Measurements from ENCODE around the gene PTGFRN.

PTGFRN gene

GRCh38 chr1:116941670-116942069 lies 32.0 kb downstream of the PTGFRN start:
- Mint-ChIP-seq H3K4me1 (peaks cover 37% of the 10 kb centered on the region), H3K27ac (no peak overlapping the region), H3K27me3 (no peaks in the 10 kb centered on the region), H3K9me3 (no peaks in the 10 kb centered on the region), H3K4me3 (no peak overlapping the region)
- no peak for ATAC-seq
- DNase-seq: no peak

- Mint-ChIP-seq H3K27me3 (no peaks in the 10 kb centered on the region), H3K9me3 (no peaks in the 10 kb centered on the region), H3K4me3 (no peak overlapping the region), H3K27ac (peak overlapping the region in 1 of 2 donors; percentile 21), H3K4me1 (peaks cover 37% of the 10 kb centered on the region)
- ATAC-seq (peak; percentile 76), DNase-seq (no peak)
Observed at GRCh38 chr1:116942344-116942743, 32.6 kb downstream of the PTGFRN start.

DNA sequence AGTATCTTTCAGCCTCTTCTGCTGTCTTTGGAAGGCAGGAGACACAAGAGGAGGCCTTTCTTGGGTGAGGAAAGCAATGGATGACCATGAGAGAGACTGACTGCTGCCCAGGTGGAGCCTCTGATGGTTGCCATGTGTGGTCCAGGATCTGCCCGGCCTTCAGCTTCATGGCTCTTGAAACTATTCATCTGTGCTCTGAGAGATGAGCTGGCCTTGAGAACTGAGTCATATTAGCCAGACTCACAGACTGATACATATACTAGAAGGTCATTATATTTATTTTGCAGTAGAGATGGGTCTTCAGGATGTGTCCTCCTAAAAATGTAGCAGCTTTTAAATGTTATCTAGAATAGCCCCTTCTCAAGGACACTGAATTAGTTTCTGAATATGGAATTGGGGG lies 33.7 kb downstream of the PTGFRN start:
- no peaks in the 10 kb centered on the region for H3K27me3 Mint-ChIP-seq
- peak; percentile 87 for ATAC-seq

DNA sequence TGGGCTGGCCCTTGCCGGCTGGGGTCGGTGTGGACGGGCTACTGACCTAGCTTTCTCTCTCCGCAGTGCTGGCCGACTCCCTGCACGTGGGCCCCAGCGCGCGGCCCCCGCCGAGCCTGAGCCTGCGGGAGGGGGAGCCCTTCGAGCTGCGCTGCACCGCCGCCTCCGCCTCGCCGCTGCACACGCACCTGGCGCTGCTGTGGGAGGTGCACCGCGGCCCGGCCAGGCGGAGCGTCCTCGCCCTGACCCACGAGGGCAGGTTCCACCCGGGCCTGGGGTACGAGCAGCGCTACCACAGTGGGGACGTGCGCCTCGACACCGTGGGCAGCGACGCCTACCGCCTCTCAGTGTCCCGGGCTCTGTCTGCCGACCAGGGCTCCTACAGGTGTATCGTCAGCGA lies 34.9 kb downstream of the PTGFRN start:
- H3K4me1 Mint-ChIP-seq: peaks cover 37% of the 10 kb centered on the region
- H3K9me3 Mint-ChIP-seq: no peaks in the 10 kb centered on the region
- H3K27me3 Mint-ChIP-seq: no peaks in the 10 kb centered on the region
- DNase-seq (no peak), ATAC-seq (peak; percentile 38)
- H3K27ac Mint-ChIP-seq: no peak overlapping the region
- no peak overlapping the region for H3K4me3 Mint-ChIP-seq

More for the DNA sequence above, 33.7 kb downstream of the PTGFRN start:
- Mint-ChIP-seq H3K4me3 (no peak overlapping the region), H3K27ac (peak overlapping the region; percentile 38 to 52), H3K9me3 (no peaks in the 10 kb centered on the region), H3K4me1 (peaks cover 37% of the 10 kb centered on the region)
- DNase-seq: peak; percentile 3 to 32

DNA sequence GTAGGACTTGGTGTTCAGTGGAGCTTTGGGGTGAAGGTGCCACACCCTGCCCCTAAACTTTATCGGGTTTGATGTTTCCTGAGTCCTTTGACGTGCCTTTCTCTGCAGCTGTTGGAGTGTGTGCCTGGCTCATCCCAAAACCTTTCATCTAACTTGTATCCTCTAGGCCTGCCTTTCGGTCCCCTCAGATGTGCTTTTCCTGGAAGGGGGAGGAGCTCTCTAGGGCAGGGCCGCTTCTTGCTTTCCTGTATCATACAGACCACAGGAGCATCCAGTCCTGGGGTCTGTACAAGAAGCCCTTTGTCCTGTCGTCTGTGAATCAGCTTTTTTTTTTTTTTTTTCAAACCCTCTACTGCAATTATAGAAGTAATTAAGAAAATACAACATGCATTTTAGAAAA lies 35.7 kb downstream of the PTGFRN start:
- ATAC-seq: no peak
- Mint-ChIP-seq H3K4me1 (peaks cover 37% of the 10 kb centered on the region), H3K9me3 (no peaks in the 10 kb centered on the region), H3K27ac (no peak overlapping the region), H3K27me3 (no peaks in the 10 kb centered on the region), H3K4me3 (no peak overlapping the region)
- no peak for DNase-seq

DNA sequence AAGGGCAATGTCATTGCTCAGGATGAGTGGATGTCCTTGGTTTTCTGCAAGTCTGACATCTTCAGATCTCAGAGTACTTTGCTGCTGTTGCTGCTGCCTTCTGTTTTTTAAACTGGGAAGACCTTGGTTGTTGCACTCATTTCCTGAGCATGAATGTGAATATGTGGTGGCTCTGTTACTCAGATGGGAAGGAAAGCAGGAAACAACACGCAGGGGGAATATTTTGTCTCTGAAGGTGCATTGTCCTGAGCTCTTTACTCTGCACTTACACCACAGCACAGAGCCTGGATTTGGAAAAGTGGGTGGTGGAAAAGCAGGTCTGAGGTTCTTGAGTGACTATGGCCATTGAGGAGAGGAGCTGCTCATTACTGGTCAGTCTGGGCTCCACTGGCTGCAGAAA lies 36.3 kb downstream of the PTGFRN start:
- DNase-seq: no peak
- H3K27me3 Mint-ChIP-seq: no peaks in the 10 kb centered on the region
- no peaks in the 10 kb centered on the region for H3K9me3 Mint-ChIP-seq
- H3K27ac Mint-ChIP-seq: no peak overlapping the region
- peaks cover 37% of the 10 kb centered on the region for H3K4me1 Mint-ChIP-seq
- H3K4me3 Mint-ChIP-seq: no peak overlapping the region
- no peak for ATAC-seq

DNA sequence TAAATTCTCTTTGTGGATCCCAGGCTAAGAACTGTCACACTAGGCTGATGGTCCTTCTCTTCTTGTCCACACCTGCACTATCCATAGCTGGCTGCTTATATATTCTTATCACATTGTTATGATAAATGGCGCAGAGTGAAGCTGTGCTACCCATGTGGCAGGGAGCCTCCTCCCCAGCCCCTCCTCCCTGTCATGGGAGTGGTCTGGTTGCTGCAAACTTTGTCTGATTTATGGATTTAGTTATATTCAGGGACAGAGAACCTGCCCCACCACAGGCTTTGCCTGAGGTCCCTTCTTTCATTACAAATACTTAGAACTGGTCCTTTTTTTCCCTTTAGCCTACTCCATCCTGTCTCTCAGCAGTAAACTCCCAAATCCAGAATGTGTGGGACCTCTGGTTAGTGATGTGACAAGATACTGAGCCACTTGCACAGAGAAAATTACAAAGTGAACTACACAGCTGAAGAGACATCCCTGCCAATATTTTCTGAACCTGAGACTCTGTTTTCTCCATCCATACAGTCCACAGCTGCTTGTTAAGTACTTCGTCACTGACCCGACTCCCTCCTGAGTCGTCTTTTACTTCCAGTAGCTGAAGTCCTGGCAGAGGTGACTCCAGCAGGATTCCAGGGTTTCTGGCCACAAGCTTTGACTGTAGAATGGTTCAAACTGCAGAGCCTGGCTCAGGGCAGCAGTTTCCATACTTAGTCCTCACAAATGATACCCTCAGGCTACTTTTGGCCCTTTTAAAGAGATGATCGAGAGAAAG lies 37.6 kb downstream of the PTGFRN start:
- H3K27ac Mint-ChIP-seq: no peak overlapping the region
- H3K27me3 Mint-ChIP-seq: no peaks in the 10 kb centered on the region
- DNase-seq (no peak), ATAC-seq (no peak)
- peaks cover 33% of the 10 kb centered on the region for H3K4me1 Mint-ChIP-seq
- no peak overlapping the region for H3K4me3 Mint-ChIP-seq
- H3K9me3 Mint-ChIP-seq: no peaks in the 10 kb centered on the region

- DNase-seq (no peak), ATAC-seq (no peak)
- H3K27ac Mint-ChIP-seq: no peak overlapping the region
- H3K9me3 Mint-ChIP-seq: no peaks in the 10 kb centered on the region
- peaks cover 26% of the 10 kb centered on the region for H3K4me1 Mint-ChIP-seq
- no peaks in the 10 kb centered on the region for H3K27me3 Mint-ChIP-seq
- H3K4me3 Mint-ChIP-seq: no peak overlapping the region
Observed at GRCh38 chr1:116948046-116948445, 38.3 kb downstream of the PTGFRN start.

GRCh38 chr1:116948642-116949041 lies 38.9 kb downstream of the PTGFRN start:
- no peak overlapping the region for H3K4me3 Mint-ChIP-seq
- ATAC-seq: no peak
- H3K27me3 Mint-ChIP-seq: no peaks in the 10 kb centered on the region
- DNase-seq: no peak
- peak overlapping the region in 1 of 2 donors; percentile 38 for H3K27ac Mint-ChIP-seq
- no peaks in the 10 kb centered on the region for H3K9me3 Mint-ChIP-seq
- H3K4me1 Mint-ChIP-seq: peaks cover 20% of the 10 kb centered on the region

GRCh38 chr1:116949213-116949985 lies 39.7 kb downstream of the PTGFRN start:
- Mint-ChIP-seq H3K27me3 (no peaks in the 10 kb centered on the region), H3K4me1 (peaks cover 13% of the 10 kb centered on the region), H3K9me3 (no peaks in the 10 kb centered on the region), H3K4me3 (no peak overlapping the region), H3K27ac (no peak overlapping the region)
- ATAC-seq (no peak), DNase-seq (no peak)

- H3K27ac Mint-ChIP-seq: peak overlapping the region in 1 of 2 donors; percentile 38
- peaks cover 5% of the 10 kb centered on the region for H3K4me1 Mint-ChIP-seq
- H3K27me3 Mint-ChIP-seq: no peaks in the 10 kb centered on the region
- H3K4me3 Mint-ChIP-seq: no peak overlapping the region
- no peaks in the 10 kb centered on the region for H3K9me3 Mint-ChIP-seq
- ATAC-seq (no peak), DNase-seq (no peak)
Observed at GRCh38 chr1:116950517-116951199, 40.9 kb downstream of the PTGFRN start.

DNA sequence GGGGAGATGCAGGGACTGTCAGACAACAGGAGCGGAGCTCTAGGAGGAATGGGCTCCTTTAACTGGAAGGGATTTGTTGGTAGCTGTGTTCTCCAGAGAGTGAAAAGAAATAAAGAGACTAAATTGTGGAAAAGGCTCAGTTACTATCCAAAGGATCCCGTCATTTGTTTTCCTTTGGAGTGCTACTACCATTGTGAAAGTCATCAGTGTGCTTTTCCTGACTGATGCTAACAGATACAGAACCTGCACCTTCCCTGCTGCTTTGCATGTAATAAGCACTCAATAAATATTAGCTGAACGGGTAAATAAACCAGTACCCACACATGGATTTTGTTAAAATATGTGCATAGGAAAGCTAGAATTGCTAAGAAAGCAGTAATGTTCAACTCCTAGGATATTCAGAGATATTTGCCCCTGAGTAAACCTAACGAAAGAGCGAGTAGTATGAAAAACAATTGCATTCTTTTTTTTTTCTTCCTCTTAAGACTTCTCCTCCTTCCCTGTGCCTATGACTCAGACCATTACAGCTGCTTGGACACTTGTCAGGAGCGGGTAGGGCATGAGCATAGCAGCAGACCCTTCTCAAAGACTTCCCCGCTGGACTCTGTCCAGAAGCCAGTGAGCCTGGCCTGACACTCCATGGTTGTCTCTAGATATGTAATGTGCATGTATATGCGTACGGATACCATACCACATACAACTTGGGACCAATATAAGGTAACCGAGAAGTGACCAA lies 41.7 kb downstream of the PTGFRN start:
- no peak overlapping the region for H3K4me3 Mint-ChIP-seq
- H3K9me3 Mint-ChIP-seq: no peaks in the 10 kb centered on the region
- no peak overlapping the region for H3K27ac Mint-ChIP-seq
- ATAC-seq: no peak
- no peaks in the 10 kb centered on the region for H3K27me3 Mint-ChIP-seq
- no peak for DNase-seq
- H3K4me1 Mint-ChIP-seq: no peaks in the 10 kb centered on the region

GRCh38 chr1:116952738-116953275 lies 43.1 kb downstream of the PTGFRN start:
- Mint-ChIP-seq H3K4me1 (no peaks in the 10 kb centered on the region), H3K4me3 (no peak overlapping the region), H3K9me3 (no peaks in the 10 kb centered on the region), H3K27me3 (no peaks in the 10 kb centered on the region), H3K27ac (no peak overlapping the region)
- DNase-seq (no peak), ATAC-seq (no peak)

DNA sequence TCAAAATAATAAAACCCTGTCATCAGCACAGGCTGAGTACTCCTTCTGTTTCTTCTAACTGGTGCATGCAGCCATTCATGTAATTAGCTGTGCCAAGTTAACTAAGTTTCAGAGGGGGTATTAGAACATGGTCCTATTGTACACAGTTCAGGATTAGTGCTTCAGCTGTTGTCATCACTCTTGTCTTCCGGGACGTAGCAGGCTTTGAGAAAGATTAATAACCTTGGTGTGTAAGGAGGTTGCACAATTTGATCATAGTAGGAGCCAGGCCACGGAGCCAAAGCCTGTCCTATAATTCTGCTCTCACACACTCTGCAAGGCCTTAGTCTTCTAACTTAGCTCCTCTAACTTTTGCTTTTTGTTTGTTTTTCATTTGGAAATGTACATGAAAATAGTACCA lies 44.7 kb downstream of the PTGFRN start:
- H3K4me1 Mint-ChIP-seq: no peaks in the 10 kb centered on the region
- DNase-seq: no peak
- no peak overlapping the region for H3K27ac Mint-ChIP-seq
- no peak overlapping the region for H3K4me3 Mint-ChIP-seq
- H3K9me3 Mint-ChIP-seq: no peaks in the 10 kb centered on the region
- H3K27me3 Mint-ChIP-seq: no peaks in the 10 kb centered on the region
- no peak for ATAC-seq

GRCh38 chr1:116956378-116956777 lies 46.7 kb downstream of the PTGFRN start:
- Mint-ChIP-seq H3K9me3 (no peaks in the 10 kb centered on the region), H3K4me3 (no peak overlapping the region), H3K4me1 (no peaks in the 10 kb centered on the region), H3K27me3 (no peaks in the 10 kb centered on the region), H3K27ac (no peak overlapping the region)
- ATAC-seq (no peak), DNase-seq (no peak)
